Measurements from ENCODE around the gene CEP126.
A peak's percentile ranks its signal among the peaks of the same experiment; 100 is the strongest.

CEP126 gene

GRCh38 chr11:101914738-101915426 is at the start of gene CEP126:
Gene CEP126, plus strand, starts transcription at chr11:101915010. Its CDS starts 275 bp downstream, at chr11:101915285.
- DNase-seq: peak; percentile 74 to 91

GRCh38 chr11:101866619-101867491 is 48.0 kb upstream of the CEP126 start:
- DNase-seq: no peak

- DNase-seq: no peak
These were observed 46.9 kb upstream of the CEP126 start for GRCh38 chr11:101867951-101868350.

- DNase-seq: no peak
These were observed 44.3 kb upstream of the CEP126 start for GRCh38 chr11:101870510-101870909.

- no peak for DNase-seq
These were observed 42.5 kb upstream of the CEP126 start for GRCh38 chr11:101872171-101872882.

GRCh38 chr11:101880222-101880621 is 34.6 kb upstream of the CEP126 start:
- DNase-seq: peak; percentile 12 to 51

GRCh38 chr11:101881586-101881985 is 33.2 kb upstream of the CEP126 start:
- DNase-seq: no peak

GRCh38 chr11:101885631-101886030 is 29.2 kb upstream of the CEP126 start:
- DNase-seq: no peak

- no peak for DNase-seq
These were observed 25.0 kb upstream of the CEP126 start for GRCh38 chr11:101889767-101890166.

- no peak for DNase-seq
These were observed 20.3 kb upstream of the CEP126 start for GRCh38 chr11:101894505-101894904.

GRCh38 chr11:101907815-101908214 is 7.0 kb upstream of the CEP126 start:
- no peak for DNase-seq

- DNase-seq: no peak
These were observed 5.7 kb upstream of the CEP126 start for GRCh38 chr11:101909087-101909486.

GRCh38 chr11:101912823-101913284 is 2.0 kb upstream of the CEP126 start:
- no peak for DNase-seq

GRCh38 chr11:101913656-101914055 is 1.2 kb upstream of the CEP126 start:
- DNase-seq: no peak

GRCh38 chr11:101914341-101914737 is 471 bp upstream of the CEP126 start:
- no peak for DNase-seq

GRCh38 chr11:101915791-101916291 is 1.0 kb downstream of the CEP126 start:
- DNase-seq: no peak

- DNase-seq: no peak
These were observed 1.6 kb downstream of the CEP126 start, which contains the start of gene ANGPTL5 for GRCh38 chr11:101916422-101916821. Gene ANGPTL5, minus strand, starts transcription at chr11:101916522. Its CDS starts 8,613 bp downstream, at chr11:101907909.

GRCh38 chr11:101917226-101917625 is 2.4 kb downstream of the CEP126 start:
- DNase-seq: no peak

- DNase-seq: no peak
These were observed 6.2 kb downstream of the CEP126 start for GRCh38 chr11:101920992-101921391.

- no peak for DNase-seq
These were observed 8.7 kb downstream of the CEP126 start for GRCh38 chr11:101923554-101923953.

- DNase-seq: no peak
These were observed 14.6 kb downstream of the CEP126 start for GRCh38 chr11:101929294-101929915.

GRCh38 chr11:101931692-101932091 is 16.9 kb downstream of the CEP126 start:
- DNase-seq: no peak
